Measurements from ENCODE around the gene CATSPERE.

DNA sequence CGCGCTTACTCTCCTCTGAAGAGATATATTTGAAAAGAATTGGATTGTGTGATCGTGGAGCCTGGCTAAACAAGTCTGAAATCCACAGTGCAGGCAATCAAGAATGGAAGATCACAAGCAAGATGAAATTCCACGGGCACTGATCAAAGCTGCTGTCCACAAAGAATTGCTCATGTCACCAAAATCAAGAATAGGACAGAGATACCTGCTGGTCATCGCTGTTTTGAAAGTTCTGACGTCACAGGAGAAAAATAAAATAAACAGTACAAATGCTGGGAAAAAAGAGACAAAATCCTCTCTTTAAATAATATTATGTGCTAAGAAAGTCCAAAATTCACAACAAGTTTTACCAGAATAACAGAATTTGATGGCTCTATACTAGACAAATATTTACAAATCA is 179.8 kb downstream of the CATSPERE start:
- no peak for TF ChIP-seq CTCF (IDR thresholded peaks at IDR 0.05)
- TF ChIP-seq POLR2A (IDR thresholded peaks at IDR 0.05) = no peak
